HL-60 (cell line): ENCODE data around the gene UBE2J1.

Source experiments
- POLR2AphosphoS5 ChIP-seq: IDR thresholded peaks from 2 replicates; pipeline ENCODE4 v1.6.1; 2012; ENCODE audit warnings: low read depth
- TF ChIP-seq, protein P1 (sequence below): IDR thresholded peaks from one replicate; pipeline ENCODE4 v1.5.1; 2011; ENCODE audit warnings: low read length, control low read depth, inconsistent platforms; ENCODE audit not compliant: insufficient read depth

DNA sequence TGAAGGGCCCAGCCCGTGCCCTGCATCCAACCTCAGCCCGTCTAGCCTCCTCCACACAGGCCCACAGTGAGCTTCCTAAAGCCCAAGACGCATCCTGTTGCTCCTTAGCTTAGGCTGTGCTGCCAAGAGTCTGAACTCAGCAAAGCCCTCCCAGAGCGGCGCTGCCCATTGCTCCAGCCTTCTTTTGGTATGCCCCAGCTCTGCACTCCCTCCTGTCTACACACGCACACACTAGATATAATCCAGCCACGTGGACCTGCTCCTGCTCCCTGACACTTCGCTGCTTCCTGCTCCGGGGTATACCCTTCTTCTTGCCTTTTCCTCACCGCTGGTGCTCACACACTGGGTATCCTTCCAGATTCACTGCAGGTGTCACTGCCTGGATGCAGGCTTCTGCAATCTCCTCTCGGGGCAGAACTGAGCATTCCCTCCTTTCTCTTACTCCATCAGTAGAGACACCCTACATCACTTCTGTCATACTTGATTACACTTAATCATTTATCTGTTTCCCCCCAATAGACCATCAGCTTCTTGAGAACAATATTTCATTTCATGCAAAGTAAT lies 61.2 kb downstream of the UBE2J1 start:
- TF ChIP-seq POLR2AphosphoS5 = no peak
- TF ChIP-seq, protein P1, sequence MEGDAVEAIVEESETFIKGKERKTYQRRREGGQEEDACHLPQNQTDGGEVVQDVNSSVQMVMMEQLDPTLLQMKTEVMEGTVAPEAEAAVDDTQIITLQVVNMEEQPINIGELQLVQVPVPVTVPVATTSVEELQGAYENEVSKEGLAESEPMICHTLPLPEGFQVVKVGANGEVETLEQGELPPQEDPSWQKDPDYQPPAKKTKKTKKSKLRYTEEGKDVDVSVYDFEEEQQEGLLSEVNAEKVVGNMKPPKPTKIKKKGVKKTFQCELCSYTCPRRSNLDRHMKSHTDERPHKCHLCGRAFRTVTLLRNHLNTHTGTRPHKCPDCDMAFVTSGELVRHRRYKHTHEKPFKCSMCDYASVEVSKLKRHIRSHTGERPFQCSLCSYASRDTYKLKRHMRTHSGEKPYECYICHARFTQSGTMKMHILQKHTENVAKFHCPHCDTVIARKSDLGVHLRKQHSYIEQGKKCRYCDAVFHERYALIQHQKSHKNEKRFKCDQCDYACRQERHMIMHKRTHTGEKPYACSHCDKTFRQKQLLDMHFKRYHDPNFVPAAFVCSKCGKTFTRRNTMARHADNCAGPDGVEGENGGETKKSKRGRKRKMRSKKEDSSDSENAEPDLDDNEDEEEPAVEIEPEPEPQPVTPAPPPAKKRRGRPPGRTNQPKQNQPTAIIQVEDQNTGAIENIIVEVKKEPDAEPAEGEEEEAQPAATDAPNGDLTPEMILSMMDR = no peak
